HL-60 (cell line): ENCODE data around the gene UFM1.

Source experiments
- DNase-seq, 2 experiments: peaks; one replicate each; pipeline ENCODE4 v3.0.0-alpha.2; 2010 to 2020; ENCODE audit warnings: low read depth in 1 of 2, low spot score in 1 of 2
- H3K27ac ChIP-seq: fragments of 250-450 bp; sonication (Bioruptor Pico); replicated peaks from 2 replicates; pipeline ENCODE4 v1.5.1; 2020; ENCODE audit warnings: mild to moderate bottlenecking, moderate library complexity
- H3K27me3 ChIP-seq: fragments of 250-450 bp; sonication (Bioruptor Pico); 2 replicates; pipeline ENCODE4 v1.5.1; 2021; ENCODE audit warnings: mild to moderate bottlenecking, moderate library complexity; ENCODE audit not compliant: insufficient read depth, poor library complexity, severe bottlenecking
- H3K4me3 ChIP-seq: replicated peaks from 2 replicates; pipeline ENCODE4 v1.5.1; 2011; ENCODE audit warnings: mild to moderate bottlenecking, control low read depth, low read length; ENCODE audit not compliant: insufficient read depth
- GABPA ChIP-seq: IDR thresholded peaks from 2 replicates; pipeline ENCODE4 v1.6.1; 2012; ENCODE audit warnings: low read depth
- POLR2AphosphoS5 ChIP-seq: IDR thresholded peaks from 2 replicates; pipeline ENCODE4 v1.6.1; 2012; ENCODE audit warnings: low read depth
- SPI1 ChIP-seq: IDR thresholded peaks from 2 replicates; pipeline ENCODE4 v1.6.1; 2012; ENCODE audit warnings: low read depth, mild to moderate bottlenecking, borderline replicate concordance
- TF ChIP-seq, protein P1 (sequence below): IDR thresholded peaks from one replicate; pipeline ENCODE4 v1.5.1; 2011; ENCODE audit warnings: low read length, control low read depth, inconsistent platforms; ENCODE audit not compliant: insufficient read depth
- TF ChIP-seq, protein P2 (sequence below): IDR thresholded peaks from 2 replicates; pipeline ENCODE4 v1.6.1; 2012; ENCODE audit warnings: low read depth; ENCODE audit not compliant: insufficient replicate concordance

Gene UFM1

DNA sequence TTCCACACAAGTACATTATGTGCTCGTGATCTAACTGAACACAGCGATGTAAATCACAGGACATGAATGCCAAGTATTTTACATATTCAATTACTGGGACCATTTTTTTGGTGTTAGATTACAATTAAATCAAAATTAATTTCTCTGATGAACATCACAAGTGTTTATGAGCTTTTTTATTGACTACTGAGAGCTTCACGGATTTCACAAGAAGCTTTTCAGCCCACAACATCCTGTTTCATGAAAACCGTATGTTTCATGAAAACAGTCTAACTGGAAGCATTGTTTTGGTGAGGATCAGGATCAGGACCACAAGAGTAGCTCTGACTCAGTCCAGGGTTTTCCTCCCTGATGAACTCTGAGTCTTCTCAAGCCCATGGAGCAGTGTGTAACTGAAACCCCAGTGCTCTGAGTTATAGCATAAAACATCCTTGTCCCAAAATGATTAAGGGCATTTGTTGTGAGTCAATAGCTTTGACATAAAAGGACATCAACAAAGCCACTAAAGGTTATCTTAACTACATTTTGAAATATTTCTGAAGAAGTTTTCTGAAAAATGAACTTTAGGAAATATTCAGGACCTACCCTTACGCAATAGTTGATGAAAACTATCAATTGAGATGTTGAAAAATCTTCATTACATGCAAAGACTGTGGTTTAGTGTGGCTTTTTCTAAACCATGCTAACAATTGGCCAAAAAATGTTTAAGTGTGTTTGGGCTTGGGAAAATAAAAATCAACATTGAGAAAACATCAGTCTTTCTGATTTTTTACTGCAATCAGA, 49.3 kb downstream of the UFM1 start:
- H3K4me3 ChIP-seq = no peak overlapping the region
- TF ChIP-seq SPI1 (no peak), POLR2AphosphoS5 (no peak), GABPA (no peak)
- TF ChIP-seq, protein P1, sequence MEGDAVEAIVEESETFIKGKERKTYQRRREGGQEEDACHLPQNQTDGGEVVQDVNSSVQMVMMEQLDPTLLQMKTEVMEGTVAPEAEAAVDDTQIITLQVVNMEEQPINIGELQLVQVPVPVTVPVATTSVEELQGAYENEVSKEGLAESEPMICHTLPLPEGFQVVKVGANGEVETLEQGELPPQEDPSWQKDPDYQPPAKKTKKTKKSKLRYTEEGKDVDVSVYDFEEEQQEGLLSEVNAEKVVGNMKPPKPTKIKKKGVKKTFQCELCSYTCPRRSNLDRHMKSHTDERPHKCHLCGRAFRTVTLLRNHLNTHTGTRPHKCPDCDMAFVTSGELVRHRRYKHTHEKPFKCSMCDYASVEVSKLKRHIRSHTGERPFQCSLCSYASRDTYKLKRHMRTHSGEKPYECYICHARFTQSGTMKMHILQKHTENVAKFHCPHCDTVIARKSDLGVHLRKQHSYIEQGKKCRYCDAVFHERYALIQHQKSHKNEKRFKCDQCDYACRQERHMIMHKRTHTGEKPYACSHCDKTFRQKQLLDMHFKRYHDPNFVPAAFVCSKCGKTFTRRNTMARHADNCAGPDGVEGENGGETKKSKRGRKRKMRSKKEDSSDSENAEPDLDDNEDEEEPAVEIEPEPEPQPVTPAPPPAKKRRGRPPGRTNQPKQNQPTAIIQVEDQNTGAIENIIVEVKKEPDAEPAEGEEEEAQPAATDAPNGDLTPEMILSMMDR = no peak
- TF ChIP-seq, protein P2, sequence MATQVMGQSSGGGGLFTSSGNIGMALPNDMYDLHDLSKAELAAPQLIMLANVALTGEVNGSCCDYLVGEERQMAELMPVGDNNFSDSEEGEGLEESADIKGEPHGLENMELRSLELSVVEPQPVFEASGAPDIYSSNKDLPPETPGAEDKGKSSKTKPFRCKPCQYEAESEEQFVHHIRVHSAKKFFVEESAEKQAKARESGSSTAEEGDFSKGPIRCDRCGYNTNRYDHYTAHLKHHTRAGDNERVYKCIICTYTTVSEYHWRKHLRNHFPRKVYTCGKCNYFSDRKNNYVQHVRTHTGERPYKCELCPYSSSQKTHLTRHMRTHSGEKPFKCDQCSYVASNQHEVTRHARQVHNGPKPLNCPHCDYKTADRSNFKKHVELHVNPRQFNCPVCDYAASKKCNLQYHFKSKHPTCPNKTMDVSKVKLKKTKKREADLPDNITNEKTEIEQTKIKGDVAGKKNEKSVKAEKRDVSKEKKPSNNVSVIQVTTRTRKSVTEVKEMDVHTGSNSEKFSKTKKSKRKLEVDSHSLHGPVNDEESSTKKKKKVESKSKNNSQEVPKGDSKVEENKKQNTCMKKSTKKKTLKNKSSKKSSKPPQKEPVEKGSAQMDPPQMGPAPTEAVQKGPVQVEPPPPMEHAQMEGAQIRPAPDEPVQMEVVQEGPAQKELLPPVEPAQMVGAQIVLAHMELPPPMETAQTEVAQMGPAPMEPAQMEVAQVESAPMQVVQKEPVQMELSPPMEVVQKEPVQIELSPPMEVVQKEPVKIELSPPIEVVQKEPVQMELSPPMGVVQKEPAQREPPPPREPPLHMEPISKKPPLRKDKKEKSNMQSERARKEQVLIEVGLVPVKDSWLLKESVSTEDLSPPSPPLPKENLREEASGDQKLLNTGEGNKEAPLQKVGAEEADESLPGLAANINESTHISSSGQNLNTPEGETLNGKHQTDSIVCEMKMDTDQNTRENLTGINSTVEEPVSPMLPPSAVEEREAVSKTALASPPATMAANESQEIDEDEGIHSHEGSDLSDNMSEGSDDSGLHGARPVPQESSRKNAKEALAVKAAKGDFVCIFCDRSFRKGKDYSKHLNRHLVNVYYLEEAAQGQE = no peak
- no peak overlapping the region for H3K27ac ChIP-seq
- H3K27me3 ChIP-seq = no peaks in the 10 kb centered on the region
- peak in 1 of 2 experiments; percentile 40 for DNase-seq

DNA sequence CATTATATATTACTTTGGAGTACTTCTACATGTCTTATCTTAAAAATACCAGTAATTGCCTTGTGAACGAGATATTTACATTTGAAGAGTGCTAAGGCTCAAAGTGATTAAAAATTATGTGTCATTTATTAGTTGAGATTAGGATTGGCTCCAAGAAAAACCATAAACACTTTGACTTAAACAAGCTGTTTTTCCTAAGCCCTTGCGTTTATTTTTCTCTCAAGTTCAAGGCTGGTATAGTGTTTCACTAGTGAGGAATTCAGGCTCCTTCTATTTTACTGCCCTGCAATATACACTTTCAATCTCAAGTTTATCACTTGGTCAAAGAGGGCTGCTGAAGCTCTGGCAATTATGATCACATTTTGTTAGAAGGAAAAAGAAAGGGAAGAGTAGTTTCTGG, 49.9 kb downstream of the UFM1 start:
- TF ChIP-seq, protein P2 = no peak
- TF ChIP-seq, protein P1 = no peak
- TF ChIP-seq SPI1 (no peak), POLR2AphosphoS5 (no peak), GABPA (no peak)
- H3K27ac ChIP-seq = no peak overlapping the region
- no peak for DNase-seq
- H3K4me3 ChIP-seq = no peak overlapping the region
- no peaks in the 10 kb centered on the region for H3K27me3 ChIP-seq

DNA sequence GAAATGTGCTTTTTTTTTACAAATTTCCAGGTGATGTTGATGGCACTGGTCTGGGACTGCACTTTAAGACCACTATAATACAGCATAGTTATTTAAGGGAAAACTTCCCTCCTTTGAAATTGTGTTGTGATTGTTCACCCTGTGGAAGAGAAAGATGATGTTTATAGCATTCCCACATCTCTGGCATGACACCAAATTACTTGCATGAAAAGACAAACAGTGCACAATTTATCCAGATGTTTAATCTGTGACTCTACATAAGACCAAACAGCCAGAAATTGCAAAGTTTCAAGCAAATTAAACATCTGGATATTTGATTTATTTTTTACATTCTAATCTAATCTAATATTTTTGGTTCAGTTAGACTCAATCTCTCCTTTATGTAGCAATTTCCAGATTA, 51.6 kb downstream of the UFM1 start:
- Histone ChIP-seq H3K4me3 (no peak overlapping the region), H3K27me3 (no peaks in the 10 kb centered on the region), H3K27ac (no peak overlapping the region)
- DNase-seq = no peak
- TF ChIP-seq POLR2AphosphoS5 (no peak), SPI1 (no peak), GABPA (no peak)
- TF ChIP-seq, protein P1 = no peak
- TF ChIP-seq, protein P2 = no peak
